GM12878 (cell line): ENCODE results near the gene NAALADL2.

Experiments
- CHD1 ChIP-seq: IDR thresholded peaks from 2 replicates; pipeline ENCODE4 v1.6.1; 2012; ENCODE audit warnings: low read depth, low read length, improper control_type of control experiment
- POLR2A ChIP-seq: IDR thresholded peaks from 2 replicates; pipeline ENCODE4 v1.6.1; 2011; ENCODE audit warnings: low read depth, mild to moderate bottlenecking, low read length
- POLR2AphosphoS2 ChIP-seq: IDR thresholded peaks from 2 replicates; pipeline ENCODE4 v1.6.1; 2011; ENCODE audit warnings: low read depth, mild to moderate bottlenecking, low read length, improper control_type of control experiment, moderate library complexity
- POLR2AphosphoS5 ChIP-seq: IDR thresholded peaks from 2 replicates; pipeline ENCODE4 v1.6.1; 2011; ENCODE audit warnings: mild to moderate bottlenecking, low read length, inconsistent platforms

GRCh38 chr3:175546115-175546514 lies 687.0 kb downstream of the NAALADL2 start:
- TF ChIP-seq POLR2A = no peak
- TF ChIP-seq CHD1 = no peak
- TF ChIP-seq POLR2AphosphoS5 = no peak
- no peak for TF ChIP-seq POLR2AphosphoS2
